Fibroblast of peridontal ligament (primary cell): ENCODE results near the gene WDR76.

Experiments used
- DNase-seq: peaks from one replicate; pipeline ENCODE4 v3.0.0-alpha.2; 2010; ENCODE audit errors: extremely low read depth

WDR76 gene

DNA sequence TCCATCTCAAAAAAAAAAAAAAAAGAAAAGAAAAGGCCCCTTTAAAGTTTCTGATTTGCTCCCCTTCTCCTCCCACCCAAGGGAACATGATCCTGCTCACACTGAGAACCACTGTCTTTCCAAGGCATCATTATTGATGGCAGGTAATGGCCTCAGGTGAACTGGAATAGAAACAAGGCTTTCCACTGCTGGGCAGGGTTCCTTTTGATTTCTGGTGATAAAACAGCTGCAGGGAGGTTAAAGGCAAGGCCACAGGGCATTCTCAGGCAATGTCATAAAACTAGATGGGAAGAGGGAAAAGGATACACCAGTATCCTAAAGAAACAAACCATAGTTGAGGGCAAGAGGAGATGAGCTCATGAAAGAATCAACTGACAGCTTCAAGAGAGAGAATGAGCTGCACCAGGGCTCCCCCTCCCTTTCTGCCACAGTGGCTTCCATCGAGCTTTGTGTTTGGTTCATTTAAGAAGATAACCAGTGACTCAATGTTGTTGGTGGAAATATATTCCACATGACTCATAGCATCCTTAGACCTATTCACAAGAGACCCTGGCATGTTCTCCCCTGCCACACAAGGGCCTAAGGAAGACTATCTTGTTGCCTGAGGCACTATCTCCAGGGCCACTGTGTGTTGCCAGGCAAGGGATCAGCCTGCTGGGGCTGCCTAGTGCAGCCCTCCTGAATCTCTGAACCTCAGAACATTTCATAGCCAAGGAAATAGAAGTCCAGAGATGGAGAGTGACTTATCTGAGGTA is 86.4 kb downstream of the WDR76 start:
- DNase-seq = peak; percentile 97

DNA sequence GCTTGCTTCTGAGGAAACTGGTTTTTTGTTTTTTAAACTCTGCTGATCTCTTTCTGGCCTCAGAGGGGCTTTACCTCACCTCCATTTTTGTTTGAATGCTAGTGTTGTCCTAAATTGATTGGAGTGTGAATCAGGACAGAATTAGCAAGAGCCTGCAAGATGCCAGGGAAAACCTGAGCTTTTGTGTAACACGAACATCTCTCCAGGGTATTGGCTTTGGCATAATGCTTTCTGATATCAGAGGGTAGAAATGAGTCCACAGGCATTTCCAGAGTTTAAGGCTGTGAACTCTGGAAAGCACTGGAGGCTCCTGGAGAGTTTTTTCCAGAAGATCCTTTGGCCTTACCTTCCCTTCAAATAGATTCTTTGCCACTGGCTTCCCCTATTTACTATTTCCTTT is 87.1 kb downstream of the WDR76 start:
- DNase-seq = peak; percentile 59

DNA sequence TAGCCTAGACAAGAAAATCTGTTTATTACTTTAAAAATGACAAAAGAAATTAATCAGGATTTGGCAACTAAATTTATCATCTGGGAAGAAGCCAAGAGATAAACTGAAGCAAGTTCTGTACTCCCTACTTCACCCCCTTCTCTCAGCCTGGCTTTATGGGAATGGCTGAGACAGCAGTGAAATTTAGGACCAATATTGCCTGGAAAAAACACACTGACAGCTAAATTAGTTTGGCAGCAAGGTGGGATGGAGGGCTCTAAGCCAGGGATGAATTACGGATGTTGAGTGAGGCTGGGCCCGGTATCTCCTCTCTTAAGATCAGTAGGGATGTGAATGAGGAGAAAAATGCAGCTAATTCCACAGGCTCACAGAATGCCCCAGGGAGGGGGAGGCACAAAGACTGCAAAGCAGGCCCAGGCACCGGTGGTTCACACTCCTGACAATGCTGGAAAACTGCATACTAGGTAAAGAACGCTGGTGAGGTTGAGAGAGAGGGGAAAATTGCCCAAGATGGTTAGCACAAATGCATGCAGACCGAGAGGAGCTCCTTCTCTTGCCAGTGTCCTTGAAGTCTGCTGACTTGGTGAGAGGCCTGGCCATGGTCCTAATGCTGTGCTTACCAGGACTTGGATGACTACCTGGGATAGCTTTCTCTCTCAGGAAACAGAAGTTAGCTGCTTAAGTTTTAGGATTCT is 89.0 kb downstream of the WDR76 start:
- DNase-seq = no peak

DNA sequence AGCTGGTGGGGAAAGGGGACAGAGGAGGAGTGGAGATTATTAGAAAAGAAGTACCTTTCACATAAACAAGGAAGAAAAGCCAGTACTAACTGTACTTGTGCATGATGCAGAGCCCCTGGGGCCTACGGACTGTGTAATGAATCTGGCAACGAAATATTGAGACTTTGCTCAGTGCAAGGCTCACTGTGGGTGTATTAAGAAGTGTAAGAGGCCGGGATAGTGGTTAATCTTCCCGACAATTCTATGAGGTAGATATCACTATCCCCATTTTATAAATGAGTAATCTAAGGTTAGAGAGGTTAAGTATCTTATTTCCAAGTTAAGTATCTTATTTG is 89.5 kb downstream of the WDR76 start:
- DNase-seq = no peak
